Stimulated activated CD8-positive, alpha-beta memory T cell treated with anti-CD3 and anti-CD28 coated beads, Interleukin-12 subunit alpha, Interleukin-12 subunit beta, amount 100 ng/mL, for 24 hours (primary cell): ENCODE measurements around the gene SFRP5.

Experiments used
- DNase-seq: peaks from one replicate; pipeline ENCODE4 v3.0.0-alpha.2; 2020; ENCODE audit errors: extremely low read depth

Gene SFRP5

DNA sequence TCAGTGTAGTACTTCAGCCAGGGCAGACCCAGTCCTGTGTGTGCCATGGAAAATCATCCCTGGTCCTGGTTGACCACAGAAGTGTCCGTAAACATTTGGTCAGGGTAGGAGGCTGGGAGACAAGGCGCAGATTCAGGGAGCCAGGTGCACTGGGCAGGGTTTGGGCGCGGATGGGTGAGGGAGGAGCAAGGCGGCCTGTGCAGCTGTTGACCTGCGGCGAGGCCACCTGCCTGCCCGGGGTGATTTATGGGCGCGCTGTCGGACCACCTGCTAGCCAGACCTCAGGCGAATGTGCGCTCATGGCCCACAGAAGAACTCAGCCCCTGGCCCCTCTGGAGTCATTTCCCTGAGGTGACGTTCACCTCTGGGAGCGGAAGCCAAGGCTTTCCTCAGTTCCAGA is 6.6 kb downstream of the SFRP5 start:
- no peak for DNase-seq

DNA sequence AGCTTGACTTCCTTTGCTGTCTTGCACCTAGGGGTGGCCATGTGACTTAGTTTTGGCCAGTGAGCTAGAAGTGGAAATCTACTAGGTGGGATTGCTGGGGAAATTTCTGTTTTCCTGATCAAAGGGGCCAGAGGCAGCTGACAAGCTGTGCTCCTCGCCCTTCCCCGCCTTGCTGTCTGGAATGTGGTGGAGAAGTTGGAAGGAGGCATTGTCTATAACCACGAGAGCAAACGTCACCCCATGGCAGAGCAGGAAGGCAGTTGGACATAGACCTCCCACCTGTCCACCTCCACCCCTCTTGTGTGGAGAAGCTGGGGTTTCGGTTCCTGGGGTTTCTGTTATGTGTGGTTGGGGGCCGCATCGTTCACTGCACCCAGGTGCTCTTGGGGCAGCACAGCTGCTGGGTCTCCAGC is 7.3 kb downstream of the SFRP5 start:
- DNase-seq = no peak

- no peak for DNase-seq
Observed at GRCh38 chr10:97763947-97764346, 7.9 kb downstream of the SFRP5 start.

- no peak for DNase-seq
Observed at GRCh38 chr10:97763411-97763810, 8.4 kb downstream of the SFRP5 start.

GRCh38 chr10:97762816-97763215 is 9.0 kb downstream of the SFRP5 start:
- DNase-seq = no peak

- no peak for DNase-seq
Observed at GRCh38 chr10:97762056-97762455, 9.7 kb downstream of the SFRP5 start.

DNA sequence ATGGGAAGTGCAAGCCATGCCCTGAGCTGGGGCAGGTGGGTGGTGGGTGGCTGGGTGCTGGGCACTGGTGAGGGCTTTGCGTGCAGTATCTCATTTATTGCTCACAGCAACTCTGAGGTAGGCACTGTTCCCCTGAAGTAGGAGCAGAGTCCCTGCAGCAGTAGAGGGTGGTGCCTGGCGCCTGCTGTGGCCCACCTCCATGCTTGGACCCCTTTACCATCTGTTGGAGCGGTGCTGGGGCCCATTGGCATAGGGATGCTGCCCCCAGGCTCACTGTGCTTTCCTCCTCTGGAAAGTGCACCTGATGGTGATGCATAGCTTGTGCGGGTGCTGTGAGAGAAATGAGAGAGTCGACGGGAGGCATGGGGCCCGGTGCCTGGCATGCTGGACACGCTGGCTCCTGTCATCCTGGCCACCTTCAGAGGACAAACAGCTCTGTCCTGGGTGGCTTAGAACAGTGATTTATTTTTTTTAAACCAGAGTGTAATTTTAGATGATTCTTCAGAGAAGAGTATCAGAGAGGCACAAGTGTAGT is 10.4 kb downstream of the SFRP5 start:
- no peak for DNase-seq

- no peak for DNase-seq
Observed at GRCh38 chr10:97760461-97761257, 11.1 kb downstream of the SFRP5 start.

GRCh38 chr10:97759946-97760345 is 11.9 kb downstream of the SFRP5 start:
- DNase-seq = no peak

- no peak for DNase-seq
Observed at GRCh38 chr10:97759158-97759887, 12.5 kb downstream of the SFRP5 start.

DNA sequence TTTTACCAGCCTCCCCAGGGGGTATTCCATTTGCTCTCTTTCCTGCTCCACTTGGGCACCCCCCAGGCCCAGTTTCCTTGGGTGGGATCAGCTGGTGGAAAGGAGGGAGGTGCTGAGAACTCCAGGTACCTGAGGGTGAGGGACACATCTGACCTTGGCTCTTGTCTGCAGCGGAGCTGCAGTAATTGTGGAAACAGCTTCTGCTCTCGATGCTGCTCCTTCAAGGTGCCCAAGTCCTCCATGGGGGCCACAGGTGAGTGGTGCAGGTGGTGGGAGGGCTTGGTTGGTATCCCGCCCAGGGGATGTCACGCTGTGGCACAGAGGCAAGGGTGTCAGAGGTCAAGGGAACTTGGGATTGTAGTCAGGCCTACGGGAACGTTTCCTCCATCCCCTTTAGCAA is 14.3 kb downstream of the SFRP5 start:
- DNase-seq = no peak

DNA sequence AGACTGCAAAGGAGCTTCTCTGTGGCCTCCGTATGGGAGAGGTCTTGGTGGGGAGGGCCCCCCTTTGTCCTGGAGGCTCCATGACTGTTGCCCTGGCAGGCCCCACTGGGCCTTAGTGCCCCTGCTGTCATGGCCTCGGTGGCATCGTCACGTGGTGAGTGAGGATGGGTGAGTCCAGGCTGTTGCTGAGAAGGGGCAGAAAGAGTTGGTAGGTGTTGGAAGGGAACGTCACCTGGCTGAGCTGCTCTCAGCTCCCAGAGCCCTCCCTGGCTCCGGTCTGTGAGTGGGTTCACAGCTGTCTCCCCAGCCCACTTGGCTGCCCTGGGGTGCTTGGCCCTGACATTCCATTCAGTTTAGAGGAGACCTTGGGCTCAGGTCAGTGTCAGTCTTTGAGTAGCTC is 16.1 kb downstream of the SFRP5 start:
- no peak for DNase-seq

DNA sequence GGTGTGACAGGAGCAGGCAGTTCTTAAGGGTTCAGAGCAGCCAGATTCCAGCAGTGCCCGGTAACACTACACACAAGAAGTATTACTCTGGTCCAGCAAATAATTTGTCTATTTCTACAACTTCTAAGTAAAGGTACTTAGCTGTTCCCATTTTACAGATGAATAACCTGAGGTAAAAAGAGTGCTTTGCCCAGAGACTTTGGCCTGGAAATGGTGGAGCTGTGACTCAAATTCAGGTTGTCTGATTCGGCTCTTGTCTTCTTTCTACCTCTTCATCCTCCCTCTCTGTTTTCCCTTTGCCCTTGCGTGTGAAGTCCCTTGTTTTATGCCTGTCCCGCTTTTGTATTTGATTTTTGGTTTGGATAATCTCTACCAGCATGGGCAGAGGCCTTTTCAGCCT is 17.1 kb downstream of the SFRP5 start:
- DNase-seq = no peak

DNA sequence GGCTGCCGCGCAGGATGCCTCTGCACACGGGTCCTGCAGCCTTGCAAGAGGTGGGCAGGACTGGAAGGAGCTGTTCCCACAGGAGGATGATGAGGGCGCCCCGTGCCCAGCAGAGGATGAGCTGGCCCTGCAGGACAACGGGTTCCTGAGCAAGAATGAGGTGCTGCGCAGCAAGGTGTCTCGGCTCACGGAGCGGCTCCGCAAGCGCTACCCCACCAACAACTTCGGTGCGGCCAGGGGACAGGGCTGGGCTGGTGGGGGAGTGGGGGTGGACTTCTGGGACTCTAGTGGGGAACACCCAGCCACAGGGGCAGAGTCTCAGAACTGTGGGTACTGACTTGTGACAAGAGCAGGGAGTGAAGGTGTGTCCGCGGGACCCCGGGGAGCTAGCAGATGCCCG is 18.8 kb downstream of the SFRP5 start:
- DNase-seq = no peak

- DNase-seq = no peak
Observed at GRCh38 chr10:97748116-97748515, 23.7 kb downstream of the SFRP5 start.

DNA sequence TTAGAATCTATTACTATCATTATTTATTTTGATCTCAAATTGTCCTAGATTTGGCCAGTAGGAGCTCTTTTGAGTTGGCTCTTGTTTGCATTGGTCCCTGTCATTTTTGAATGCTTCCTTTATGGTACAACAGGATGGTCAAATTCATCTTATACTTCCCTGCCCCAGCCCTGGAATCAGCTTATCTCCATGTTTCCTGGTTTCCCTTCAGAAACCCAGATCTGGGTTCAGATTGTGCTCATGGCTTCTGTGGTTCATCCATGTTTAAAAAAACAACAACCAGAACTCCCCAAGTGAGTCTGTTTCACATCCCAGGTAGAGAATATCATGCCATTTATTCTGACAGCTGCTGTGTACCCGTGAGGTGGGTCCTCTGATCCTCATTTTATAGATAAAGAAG is 24.2 kb downstream of the SFRP5 start:
- DNase-seq = no peak

- DNase-seq = no peak
Observed at GRCh38 chr10:97744405-97745035, 27.3 kb downstream of the SFRP5 start.

DNA sequence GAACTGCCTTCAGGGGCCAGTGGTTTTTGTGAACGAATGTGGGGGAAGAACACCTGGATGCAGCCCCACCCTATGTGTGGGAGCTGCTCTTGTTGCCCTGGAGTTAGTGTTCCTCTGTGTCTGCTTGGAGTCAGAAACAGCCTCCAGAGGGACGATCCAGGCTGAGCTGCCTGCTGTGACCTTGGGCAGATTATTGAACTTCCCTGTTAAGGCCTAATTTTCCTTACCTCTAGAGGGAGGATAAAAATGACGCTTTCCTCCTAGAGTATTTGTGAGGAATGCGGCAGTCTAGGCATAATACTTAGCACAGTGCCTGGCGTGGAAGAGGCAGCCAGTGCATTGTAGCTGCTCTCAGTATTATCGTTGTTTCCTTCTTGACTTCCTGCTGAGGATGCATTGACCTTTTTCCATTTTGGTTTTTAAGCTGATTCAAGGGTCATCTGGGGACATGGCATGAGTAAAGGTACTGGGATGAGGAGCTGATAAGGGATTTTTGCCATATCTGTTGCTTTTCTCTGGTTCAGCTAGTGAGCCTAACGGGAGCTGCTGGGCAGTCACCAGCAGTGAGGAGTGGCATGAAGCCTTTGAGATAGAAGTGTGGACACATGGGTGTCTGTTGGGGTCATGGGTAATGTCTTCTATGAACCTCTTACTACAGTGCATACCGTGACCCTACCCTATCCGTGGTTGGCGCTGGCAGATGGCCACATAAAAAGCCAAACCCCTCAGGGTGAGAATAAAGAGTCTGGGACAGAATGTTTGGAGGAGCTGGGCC is 28.4 kb downstream of the SFRP5 start:
- DNase-seq = no peak

GRCh38 chr10:97740613-97741012 is 31.2 kb downstream of the SFRP5 start:
- no peak for DNase-seq

- DNase-seq = no peak
Observed at GRCh38 chr10:97738616-97739015, 33.2 kb downstream of the SFRP5 start.

- no peak for DNase-seq
Observed at GRCh38 chr10:97737770-97738265, 34.0 kb downstream of the SFRP5 start.
